HG02970 (cell line): ENCODE measurements around the gene ZNF646.
"Not testable (repeated sequence)": the region's sequence is repeated elsewhere in the genome, so short reads cannot be mapped to it uniquely, and the experiment has no call there.

Experiments
- ATAC-seq: cut with Tn5 transposase; IDR thresholded peaks from one replicate; pipeline ENCODE4 v1.9.1; 2021; ENCODE audit warnings: mild to moderate bottlenecking, moderate library complexity, moderate number of reproducible peaks; ENCODE audit not compliant: unreplicated experiment, low FRiP score

ZNF646 gene

GRCh38 chr16:31083081-31083480 lies 8.9 kb downstream of the ZNF646 start:
- ATAC-seq: no peak

- ATAC-seq: no peak
Measured at GRCh38 chr16:31083556-31083955, 9.3 kb downstream of the ZNF646 start.

- ATAC-seq: no peak
Measured at GRCh38 chr16:31083981-31084380, 9.8 kb downstream of the ZNF646 start.

- ATAC-seq: no peak
Measured at GRCh38 chr16:31084584-31085302, 10.5 kb downstream of the ZNF646 start.

GRCh38 chr16:31085411-31085810 lies 11.2 kb downstream of the ZNF646 start:
- no peak for ATAC-seq

- ATAC-seq: no peak
Measured at GRCh38 chr16:31085873-31086628, 11.8 kb downstream of the ZNF646 start.

- no peak for ATAC-seq
Measured at GRCh38 chr16:31086629-31086906, 12.3 kb downstream of the ZNF646 start.

GRCh38 chr16:31087481-31087880 lies 13.3 kb downstream of the ZNF646 start:
- no peak for ATAC-seq

GRCh38 chr16:31087971-31088370 lies 13.7 kb downstream of the ZNF646 start:
- no peak for ATAC-seq

GRCh38 chr16:31088459-31089183 lies 14.4 kb downstream of the ZNF646 start, which contains the start of gene PRSS53:
PRSS53 (minus strand) TSS chr16:31088943; CDS start chr16:31088809, 134 bp downstream.
- ATAC-seq: no peak

- ATAC-seq: no peak
Measured at GRCh38 chr16:31089199-31089598, 15.0 kb downstream of the ZNF646 start.

GRCh38 chr16:31090540-31090939 lies 16.3 kb downstream of the ZNF646 start:
- no peak for ATAC-seq

GRCh38 chr16:31092330-31092729 lies 18.1 kb downstream of the ZNF646 start:
- no peak for ATAC-seq

GRCh38 chr16:31093132-31093703 lies 19.0 kb downstream of the ZNF646 start:
- ATAC-seq: no peak

GRCh38 chr16:31094088-31094423 lies 19.8 kb downstream of the ZNF646 start:
- no peak for ATAC-seq

GRCh38 chr16:31094424-31095120 lies 20.4 kb downstream of the ZNF646 start, which contains the start of gene VKORC1:
VKORC1 (minus strand) TSS chr16:31094797; CDS start chr16:31094729, 68 bp downstream.
- peak; percentile 69 for ATAC-seq

- ATAC-seq: no peak
Measured at GRCh38 chr16:31099860-31100638, 25.8 kb downstream of the ZNF646 start.

GRCh38 chr16:31100876-31101641 lies 26.8 kb downstream of the ZNF646 start:
- not testable (repeated sequence) for ATAC-seq

GRCh38 chr16:31105677-31106213 lies 31.5 kb downstream of the ZNF646 start:
- ATAC-seq: no peak
